GM19193 (cell line): ENCODE measurements around the gene KCNMA1.

Source experiments
- POLR2A ChIP-seq: IDR thresholded peaks from 4 replicates; pipeline ENCODE4 v1.6.1; 2011; ENCODE audit not compliant: insufficient read depth, insufficient read length; ENCODE audit errors: extremely low read depth

KCNMA1 gene

DNA sequence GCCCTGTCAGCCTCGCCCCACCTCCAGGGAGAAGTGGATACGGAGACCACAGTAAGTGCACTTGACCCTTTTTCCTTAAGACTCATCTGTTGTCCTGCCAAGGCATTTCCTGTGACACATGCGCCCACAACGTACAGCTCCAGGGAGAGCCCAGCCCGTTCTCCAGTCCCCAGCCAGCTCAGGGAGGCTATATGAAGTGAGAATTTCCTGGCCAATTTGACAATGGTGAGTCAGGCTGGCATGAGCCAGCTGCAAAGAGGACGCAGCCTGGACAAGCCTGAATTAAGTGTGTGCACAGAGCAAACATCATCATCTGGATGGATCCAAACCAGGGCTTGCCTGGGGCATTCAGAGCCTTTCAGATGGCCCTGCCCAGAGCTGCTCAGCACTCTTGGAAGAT, 244.8 kb downstream of the KCNMA1 start:
- TF ChIP-seq POLR2A, result no peak

DNA sequence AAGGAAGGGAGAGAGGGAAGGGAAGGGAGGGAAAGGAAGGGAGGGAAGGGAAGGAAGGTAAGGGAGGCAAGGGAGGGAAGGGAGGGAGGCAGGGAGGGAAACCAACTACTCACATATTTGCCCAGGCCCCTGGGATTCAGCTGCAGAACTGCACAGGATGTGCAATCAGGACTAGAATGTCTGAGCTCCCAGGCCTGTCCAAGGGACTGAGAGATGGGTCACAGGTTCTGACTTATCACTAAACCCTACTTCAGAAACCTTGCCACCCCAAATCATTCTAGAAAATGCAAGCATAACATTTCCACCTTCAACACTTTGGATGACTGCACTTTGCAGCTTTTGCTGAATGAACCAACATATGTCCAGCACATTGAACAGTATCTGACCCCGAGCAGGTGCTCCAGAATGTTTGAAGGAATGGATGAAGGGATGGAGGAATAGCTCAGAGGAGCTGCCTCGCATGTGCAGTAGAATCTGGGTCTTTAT, 245.3 kb downstream of the KCNMA1 start:
- TF ChIP-seq POLR2A, result no peak

DNA sequence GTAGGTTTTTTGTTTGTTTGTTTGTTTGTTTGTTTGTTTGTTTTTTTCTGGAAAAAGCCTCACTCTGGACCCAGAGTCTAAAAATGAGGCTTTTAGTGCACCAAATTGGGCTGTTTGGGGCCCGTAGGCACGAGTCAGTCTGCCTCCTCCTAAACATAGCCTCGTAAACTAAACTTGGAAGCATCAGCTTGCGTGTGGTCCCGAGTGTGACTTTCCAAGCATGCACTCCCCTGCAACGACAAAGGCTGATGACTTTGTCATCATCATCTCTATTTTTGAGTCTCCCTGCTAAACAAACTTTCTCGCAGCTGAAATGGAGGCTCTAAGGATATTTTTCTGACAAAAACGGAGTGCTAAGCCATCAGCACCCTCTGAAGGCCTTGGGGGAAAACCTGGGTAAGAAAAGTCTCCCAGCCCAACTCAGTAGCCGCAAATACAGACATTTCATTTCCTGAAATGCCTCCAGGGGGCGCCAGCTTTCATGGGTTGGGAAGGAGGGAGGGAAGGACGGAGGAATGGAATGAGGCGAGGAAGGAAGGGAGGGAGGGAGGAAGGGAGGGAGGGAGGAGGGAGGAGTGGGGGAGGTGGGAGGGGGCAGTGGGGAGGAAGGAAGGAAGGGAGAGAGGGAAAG, 245.9 kb downstream of the KCNMA1 start:
- TF ChIP-seq POLR2A, result no peak

GRCh38 chr10:77390481-77390891, 247.1 kb downstream of the KCNMA1 start:
- no peak for TF ChIP-seq POLR2A

- no peak for TF ChIP-seq POLR2A
Observed at GRCh38 chr10:77388571-77389100, 249.0 kb downstream of the KCNMA1 start.

DNA sequence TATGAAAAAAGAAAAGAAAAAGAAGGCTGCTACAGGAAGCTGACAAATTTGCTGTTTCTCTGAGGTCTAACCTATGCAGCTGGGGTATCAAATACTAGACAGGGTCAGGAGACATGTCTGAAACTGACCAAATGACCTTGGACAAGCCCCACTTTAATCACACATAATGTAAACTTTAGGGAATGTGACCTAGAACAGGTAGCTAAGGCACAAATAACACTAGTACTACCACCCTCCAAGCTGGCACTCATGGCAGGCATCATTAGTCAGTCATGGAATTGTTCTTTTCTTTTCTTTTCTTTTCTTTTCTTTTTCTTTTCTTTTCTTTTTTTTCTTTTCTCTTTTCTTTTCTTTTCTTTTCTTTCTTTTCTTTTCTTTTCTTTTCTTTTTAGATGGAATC, 250.4 kb downstream of the KCNMA1 start:
- TF ChIP-seq POLR2A, result no peak

DNA sequence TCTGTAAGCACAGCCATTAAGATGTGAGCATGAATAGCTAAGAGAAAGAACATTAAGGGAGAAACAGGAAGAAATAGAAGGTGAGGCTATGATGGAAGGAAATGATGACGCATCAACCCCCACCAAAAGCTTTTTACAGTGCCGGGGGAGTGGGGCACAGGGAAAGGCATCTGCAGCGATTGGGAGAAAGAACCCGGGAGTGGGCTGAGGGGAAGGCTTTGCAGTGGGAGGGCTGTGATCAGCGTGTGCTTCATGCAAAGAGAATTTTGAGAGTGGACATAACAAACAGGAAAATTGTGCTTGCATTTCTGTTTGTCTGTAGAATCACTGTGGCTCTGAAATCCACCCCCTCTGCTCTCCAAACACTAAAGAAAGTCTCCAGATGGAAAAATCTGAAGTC, 250.8 kb downstream of the KCNMA1 start:
- TF ChIP-seq POLR2A, result no peak

DNA sequence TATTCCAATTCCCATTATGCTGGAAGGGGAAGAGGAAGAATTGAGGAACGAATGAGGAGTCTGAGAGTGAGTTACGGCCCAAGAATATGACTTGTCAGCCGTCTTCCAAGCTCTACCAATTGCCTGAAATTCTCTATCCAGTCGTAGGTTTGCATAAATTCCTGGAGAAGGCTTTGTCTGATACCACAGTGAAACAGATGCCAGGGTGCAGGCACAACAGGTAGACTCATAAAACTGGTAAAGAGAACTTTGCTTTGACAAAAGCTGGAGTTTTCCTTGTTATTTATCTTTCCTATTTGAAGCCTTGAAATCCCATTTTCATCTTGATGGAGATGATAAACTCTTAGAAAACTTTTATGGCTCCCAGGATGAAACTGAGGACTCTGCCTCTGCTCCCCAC, 251.2 kb downstream of the KCNMA1 start:
- TF ChIP-seq POLR2A, result no peak

DNA sequence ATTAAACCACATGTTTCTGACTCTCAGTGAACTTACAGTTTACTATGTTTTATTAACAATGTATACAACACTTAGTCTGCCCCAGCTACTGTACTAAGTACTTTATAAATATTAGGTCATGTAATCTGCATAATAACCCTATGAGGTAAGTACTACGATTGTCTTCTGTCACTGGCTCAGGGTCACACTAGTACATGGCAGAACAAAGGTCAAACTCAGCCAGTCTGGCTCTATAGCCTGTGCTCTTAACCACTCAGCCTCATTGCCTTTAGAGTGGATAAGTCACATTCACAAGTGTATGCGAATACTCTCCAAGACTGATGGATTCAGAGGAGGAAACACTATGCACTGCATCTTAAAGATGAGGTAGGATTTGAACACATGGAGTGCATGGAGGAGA, 252.3 kb downstream of the KCNMA1 start:
- no peak for TF ChIP-seq POLR2A

DNA sequence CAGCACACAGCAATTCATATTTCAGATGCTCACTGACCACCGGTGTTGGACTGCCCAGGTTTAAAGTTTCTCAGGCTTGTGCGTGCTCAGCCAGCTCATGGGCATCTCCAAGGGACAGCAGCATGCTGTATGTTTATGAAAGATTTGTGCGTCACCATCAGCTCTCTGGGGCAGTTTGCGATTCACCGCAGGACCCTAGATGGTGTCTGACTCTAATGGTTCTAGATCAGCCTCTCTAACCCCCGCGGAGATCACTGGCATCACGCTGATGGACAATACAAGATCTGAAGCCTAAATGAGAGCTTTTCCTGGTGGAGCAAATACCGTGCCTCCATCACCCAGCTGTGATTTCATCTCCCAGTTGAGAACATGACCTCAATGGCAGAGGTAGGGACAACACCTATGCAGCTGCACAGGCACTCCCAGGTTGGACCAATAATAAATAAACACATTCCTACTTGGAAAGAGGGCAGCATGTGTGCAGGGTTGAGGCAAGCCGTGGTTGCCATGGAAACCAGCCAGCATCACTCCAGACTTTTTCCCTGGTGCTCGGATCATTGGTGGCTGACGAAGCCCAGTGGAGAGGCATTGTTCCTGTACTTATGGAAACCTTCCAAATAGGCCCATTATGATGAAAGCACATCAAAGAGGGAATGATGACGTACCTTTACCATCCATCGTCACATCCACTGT, 253.6 kb downstream of the KCNMA1 start:
- no peak for TF ChIP-seq POLR2A

- TF ChIP-seq POLR2A, result no peak
Observed at GRCh38 chr10:77381750-77382149, 255.9 kb downstream of the KCNMA1 start.

- TF ChIP-seq POLR2A, result no peak
Observed at GRCh38 chr10:77380723-77381122, 256.9 kb downstream of the KCNMA1 start.

DNA sequence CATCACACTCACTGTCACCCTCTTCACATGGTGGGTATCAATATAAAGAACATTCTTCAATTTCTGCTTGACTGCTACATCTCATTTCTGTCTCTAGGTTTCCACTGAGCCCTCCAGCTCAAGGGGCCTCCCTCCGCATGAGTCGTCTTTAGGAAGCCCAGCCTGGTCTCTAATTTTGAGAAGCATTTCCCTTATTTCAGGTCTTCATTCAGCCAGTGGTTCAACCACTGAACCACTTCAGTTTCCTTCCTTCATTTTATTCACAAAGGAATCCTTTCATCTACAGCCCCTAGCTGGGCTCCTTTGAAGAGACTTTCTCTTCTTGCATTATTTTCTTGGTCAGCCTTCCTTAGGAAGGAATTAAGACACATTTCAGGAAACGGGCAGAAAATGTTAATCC, 257.4 kb downstream of the KCNMA1 start:
- TF ChIP-seq POLR2A, result no peak

DNA sequence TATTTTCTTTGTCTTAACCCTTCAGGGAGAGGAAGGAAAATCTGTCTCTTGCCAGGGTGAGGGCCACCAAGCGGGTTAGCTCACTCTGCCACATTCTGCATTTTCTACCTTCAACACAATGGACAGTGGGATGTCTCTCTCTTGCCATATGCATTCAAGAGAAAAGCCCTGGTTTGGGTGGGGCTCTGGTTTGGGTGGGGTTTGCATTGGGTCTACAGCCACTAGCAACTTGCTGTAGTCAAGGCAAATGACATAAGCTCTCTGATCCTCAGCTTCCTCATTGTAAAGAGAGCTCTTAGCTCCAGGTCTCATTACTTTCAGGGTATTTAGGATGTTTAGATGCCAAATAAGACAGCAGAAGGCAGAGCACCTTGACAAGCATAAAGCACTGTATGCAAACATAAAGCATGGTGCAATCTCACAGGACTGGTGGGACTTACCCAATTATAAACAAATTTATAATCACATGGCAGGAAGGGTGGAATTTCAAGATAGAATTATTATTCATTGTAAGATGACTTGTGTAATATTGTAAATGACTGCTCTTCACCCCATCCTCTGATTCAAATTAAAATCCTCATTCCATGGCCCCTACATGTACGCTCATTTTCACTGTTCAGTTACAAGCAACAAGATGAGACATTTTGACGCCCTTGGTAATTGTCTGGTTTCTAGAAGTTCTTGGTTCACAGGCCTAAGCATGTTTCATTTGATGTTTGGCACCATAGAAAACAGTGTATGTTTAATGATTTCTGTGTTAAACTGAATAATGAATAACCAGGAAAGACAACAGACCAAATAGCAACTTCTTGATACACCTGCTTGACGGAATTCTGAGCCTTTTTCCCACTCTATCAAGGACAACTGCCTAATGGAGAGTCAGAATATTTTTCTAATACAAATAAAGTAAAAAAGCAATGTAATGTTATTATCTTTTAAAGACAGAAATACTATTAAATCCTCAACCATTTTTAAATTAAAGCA, 258.9 kb downstream of the KCNMA1 start:
- no peak for TF ChIP-seq POLR2A
